NCI-H2227 (cell line): ENCODE results near the gene HDAC6.
"Not testable (repeated sequence)": the region's sequence is repeated elsewhere in the genome, so short reads cannot be mapped to it uniquely, and the experiment has no call there.

Source experiments
- DNase-seq: peaks from one replicate; lab custom pipeline; 2025; ENCODE audit not compliant: unreplicated experiment; lab: John Stamatoyannopoulos, UW

Gene HDAC6

GRCh38 chrX:48824066-48824465, 22.2 kb downstream of the HDAC6 start:
- DNase-seq = no peak

GRCh38 chrX:48826135-48826875, 24.4 kb downstream of the HDAC6 start, which contains the start of gene ERAS:
TSS of gene ERAS (plus strand) at chrX:48826513. CDS start at chrX:48829124, 2,611 bp downstream.
- no peak for DNase-seq

- no peak for DNase-seq
These were observed 25.2 kb downstream of the HDAC6 start for GRCh38 chrX:48826876-48827653.

- DNase-seq = no peak
These were observed 25.7 kb downstream of the HDAC6 start for GRCh38 chrX:48827654-48827968.

GRCh38 chrX:48829016-48829735, 27.3 kb downstream of the HDAC6 start:
- DNase-seq = no peak

- no peak for DNase-seq
These were observed 29.5 kb downstream of the HDAC6 start for GRCh38 chrX:48831136-48831908.

GRCh38 chrX:48831909-48832291, 30.0 kb downstream of the HDAC6 start:
- DNase-seq = no peak

- DNase-seq = peak; percentile 22
These were observed 31.8 kb downstream of the HDAC6 start for GRCh38 chrX:48833542-48834138.

GRCh38 chrX:48834383-48834709, 32.5 kb downstream of the HDAC6 start:
- DNase-seq = peak; percentile 58

- DNase-seq = peak; percentile 98
These were observed 33.9 kb downstream of the HDAC6 start, which contains the start of gene PCSK1N for GRCh38 chrX:48835524-48836329. TSS of gene PCSK1N (minus strand) at chrX:48835610. CDS start at chrX:48835532, 78 bp downstream.

- DNase-seq = no peak
These were observed 37.8 kb downstream of the HDAC6 start for GRCh38 chrX:48839686-48840085.

- DNase-seq = no peak
These were observed 47.0 kb downstream of the HDAC6 start for GRCh38 chrX:48848847-48849246.

GRCh38 chrX:48852857-48853256, 51.0 kb downstream of the HDAC6 start:
- DNase-seq = no peak

- not testable (repeated sequence) for DNase-seq
These were observed 51.6 kb downstream of the HDAC6 start for GRCh38 chrX:48853494-48853893.

- not testable (repeated sequence) for DNase-seq
These were observed 52.4 kb downstream of the HDAC6 start for GRCh38 chrX:48854121-48854804.

GRCh38 chrX:48854898-48855297, 53.0 kb downstream of the HDAC6 start:
- peak; percentile 22 for DNase-seq

- no peak for DNase-seq
These were observed 62.3 kb downstream of the HDAC6 start for GRCh38 chrX:48864210-48864609.

- not testable (repeated sequence) for DNase-seq
These were observed 70.2 kb downstream of the HDAC6 start for GRCh38 chrX:48872017-48872416.
